Left forelimb (tissue), 1 donor: ENCODE data around the gene TTC16.
A peak's percentile ranks its signal among the peaks of the same experiment; 100 is the strongest.

Experiments
- DNase-seq: peaks from one replicate; pipeline ENCODE4 v3.0.0-alpha.2; 2018; ENCODE audit warnings: low spot score

TTC16 gene

DNA sequence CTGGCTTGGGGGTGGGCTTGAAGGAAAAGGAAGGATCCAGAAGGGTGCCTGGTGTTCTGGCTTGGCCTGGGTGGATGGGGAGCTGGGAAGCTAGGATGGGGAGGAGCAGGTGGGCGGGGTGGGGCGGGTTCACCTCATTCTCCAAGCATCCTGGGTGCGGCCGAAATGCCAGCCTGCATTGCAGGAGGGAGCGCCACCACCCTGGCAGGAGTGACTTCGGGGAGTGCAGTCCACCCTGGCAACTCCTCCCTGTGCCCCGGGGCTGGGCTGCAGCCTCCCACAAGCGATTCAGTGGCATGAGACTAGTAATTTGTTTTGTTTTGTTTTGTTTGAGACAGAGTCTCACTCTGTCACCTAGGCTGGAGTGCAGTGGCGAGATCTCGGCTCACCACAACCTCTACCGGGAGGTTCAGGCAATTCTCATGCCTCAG, 5.5 kb downstream of the TTC16 start:
- DNase-seq: no peak

DNA sequence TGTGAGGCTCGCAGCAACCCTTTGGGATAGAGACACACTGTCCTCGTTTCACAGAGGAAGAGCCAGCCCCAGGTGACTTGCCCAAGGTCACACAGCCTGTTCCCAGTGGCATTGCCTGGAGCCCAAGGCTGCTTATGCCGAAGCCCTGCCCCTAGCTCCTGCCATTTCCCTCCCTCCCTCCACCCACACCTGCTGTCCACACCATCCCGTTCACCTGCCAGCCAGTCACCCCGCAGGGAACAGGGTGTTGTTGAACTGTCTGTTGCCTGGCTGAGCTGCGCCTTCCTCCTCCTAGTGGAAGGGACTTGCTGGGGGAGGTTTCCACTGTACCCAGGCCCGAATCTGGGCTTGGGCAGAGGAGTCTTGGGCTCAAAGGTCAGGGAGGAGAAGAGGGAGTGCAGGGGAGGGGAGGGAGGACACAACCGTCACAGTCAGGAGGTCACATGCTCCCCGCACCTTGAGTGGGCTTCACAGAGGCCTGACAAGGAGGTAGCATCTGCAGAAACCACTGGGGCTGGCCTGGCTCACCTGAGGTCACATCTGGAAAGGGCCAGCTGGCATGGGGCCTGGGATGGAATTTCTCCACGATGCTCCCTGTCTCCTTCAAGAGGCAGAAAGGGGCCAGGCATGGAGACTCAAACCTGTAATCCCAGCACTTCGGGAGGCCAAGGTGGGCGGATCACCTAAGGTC, 6.3 kb downstream of the TTC16 start:
- DNase-seq: no peak

DNA sequence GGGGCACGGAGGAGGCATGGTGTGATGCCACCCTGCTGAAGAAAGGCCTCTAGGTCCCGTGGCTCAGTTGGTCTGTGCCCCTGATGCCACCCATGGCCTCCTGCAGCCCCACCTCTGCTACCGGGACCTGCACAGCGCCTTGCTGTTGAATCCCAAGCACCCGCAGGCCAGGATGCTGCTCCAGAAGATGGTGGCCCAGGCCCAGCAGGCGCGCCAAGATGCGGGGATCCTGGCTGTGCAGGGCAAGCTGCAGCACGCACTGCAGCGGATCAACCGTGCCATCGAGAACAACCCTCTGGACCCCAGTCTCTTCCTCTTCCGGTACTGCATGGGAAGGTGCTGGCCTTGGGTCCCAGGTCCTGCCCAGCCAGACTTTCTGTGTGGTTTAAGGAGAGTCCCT, 7.1 kb downstream of the TTC16 start:
- DNase-seq: no peak

- no peak for DNase-seq
Measured at GRCh38 chr9:127723444-127723843, 7.6 kb downstream of the TTC16 start.

DNA sequence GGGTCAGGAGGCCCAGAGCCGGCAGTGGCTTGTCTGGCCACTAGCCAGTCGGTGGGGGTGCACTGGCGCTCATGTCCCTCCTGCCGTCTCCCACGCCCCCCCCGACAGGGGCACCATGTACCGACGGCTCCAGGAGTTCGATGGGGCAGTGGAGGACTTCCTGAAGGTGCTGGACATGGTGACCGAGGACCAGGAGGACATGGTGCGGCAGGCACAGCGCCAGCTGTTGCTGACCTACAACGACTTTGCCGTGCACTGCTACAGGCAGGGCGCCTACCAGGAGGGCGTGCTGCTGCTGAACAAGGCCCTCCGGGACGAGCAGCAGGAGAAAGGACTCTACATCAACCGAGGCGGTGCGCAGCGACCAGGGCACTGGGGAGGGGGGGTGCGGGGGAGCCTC, 8.1 kb downstream of the TTC16 start:
- no peak for DNase-seq

DNA sequence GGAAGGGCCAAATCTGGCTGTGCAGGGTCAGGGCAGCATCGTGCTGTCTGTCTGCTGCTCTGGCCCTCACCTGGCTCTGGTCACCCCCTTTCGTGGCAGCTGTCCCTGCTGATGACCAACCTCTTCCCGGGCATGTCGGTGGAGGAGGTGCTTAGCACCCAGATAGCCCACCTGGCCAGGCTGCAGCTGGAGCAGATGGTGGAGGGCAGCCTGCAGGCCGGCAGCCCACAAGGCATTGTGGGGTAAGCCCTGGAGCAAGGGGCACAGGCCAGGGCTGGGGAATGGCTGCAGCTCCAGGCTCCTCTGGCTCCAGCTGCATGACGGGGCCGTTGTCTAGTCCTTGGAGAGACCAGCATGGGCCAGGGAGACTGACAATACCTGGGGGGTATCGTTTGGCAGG, 11.0 kb downstream of the TTC16 start:
- no peak for DNase-seq

GRCh38 chr9:127728808-127729207, 12.9 kb downstream of the TTC16 start:
- DNase-seq: no peak

DNA sequence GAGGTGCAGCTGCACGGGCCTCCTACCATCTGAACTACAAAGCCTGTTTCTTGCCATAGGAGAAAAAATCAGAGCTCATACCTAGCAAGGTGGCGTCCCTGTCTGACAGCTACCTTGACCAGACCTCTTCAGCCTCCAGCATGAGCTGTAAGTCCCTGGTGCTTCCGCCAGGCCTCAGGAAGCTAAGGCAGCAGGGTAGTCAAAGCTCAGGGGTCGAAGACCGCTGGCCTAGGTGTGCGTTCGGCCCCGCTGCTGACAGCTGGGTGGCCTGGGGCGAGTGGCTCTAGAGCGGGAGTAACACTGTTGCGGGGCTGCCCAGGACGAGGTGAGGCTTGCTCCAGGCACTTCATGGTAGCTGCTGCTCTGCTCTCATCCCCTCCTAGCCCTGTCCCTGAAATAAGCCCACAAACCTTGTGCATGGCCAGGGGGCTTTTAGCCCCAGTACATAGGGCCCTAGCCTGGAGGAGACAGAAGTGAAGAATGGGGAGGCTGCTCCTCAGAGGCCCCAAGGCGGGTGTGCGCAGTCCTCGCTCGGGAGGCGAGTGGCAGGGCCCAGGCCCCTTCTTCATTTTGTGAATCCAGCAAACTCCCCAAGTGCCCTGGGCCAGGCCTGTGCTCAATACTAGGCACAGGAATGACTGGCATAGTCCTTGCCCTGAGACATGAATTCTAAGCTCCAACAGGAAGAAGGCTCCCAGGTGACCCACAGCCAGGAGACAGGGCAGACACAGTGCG, 13.8 kb downstream of the TTC16 start:
- no peak for DNase-seq

GRCh38 chr9:127730262-127730661, 14.4 kb downstream of the TTC16 start:
- DNase-seq: no peak

GRCh38 chr9:127730799-127731410, 15.0 kb downstream of the TTC16 start:
- DNase-seq: no peak

GRCh38 chr9:127731938-127732337, 16.1 kb downstream of the TTC16 start:
- DNase-seq: no peak

DNA sequence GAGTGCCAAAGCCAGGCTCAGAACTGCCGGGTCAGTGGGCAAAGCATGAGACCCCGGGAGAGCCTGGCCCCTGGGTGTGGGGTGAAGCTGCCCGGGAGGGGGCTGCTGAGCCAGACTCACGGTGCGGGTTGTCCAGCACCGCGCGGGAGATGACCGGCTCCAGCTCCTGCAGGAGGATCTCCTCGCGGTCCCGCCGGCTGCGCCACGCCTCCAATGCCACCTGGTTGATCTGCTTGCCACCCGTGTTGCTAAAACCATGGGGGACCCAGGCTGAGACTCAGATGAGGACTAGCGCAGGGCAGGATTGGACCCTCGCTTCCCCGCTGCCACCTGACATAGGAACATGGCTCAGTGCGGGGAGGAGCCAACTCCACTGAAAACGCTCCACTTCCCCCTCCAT, 16.6 kb downstream of the TTC16 start:
- no peak for DNase-seq

- no peak for DNase-seq
Measured at GRCh38 chr9:127733614-127734013, 17.7 kb downstream of the TTC16 start.

GRCh38 chr9:127734247-127734746, 18.4 kb downstream of the TTC16 start:
- no peak for DNase-seq

DNA sequence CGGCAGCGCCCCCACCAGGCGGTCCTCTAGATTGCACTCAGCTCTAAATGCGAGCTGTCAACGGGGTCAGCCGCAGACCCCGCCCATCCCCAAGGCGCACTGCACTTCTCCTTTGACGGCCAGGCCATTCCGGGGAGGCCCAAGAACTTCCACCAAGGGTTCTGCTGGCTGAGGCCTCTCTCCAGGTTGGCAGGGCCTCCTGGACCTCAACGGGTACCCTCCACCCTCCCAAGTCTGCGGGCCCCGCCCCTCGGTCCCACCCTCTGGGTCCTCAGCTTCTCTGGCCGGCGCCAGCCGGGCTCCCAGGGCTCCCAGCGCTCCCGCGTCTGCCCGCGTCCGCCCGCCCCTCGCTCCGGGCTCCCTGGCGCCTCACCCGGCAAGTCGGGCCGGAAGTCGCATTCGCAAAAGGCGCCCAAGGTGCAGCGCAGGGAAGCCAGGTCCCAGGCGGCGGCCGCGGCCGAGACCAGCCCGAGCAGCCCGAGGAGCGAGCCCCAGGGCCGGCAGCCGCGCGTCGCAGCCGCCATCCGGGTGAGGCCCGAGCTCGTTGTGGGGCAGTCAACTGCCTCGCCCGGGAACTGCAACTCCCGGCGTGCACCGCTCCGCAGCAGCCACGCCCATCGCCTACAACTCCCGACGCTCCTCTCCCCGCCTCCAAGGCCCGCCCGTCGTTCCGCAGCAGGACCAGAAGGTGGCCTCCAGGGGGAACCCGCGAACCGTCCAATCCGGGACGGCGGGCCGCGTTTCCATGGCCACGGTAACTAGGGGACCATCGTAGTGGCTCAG, 19.1 kb downstream of the TTC16 start, which contains the start of gene TOR2A:
Gene TOR2A, minus strand, starts transcription at position 548 of the 783 bp plus-strand sequence. Its CDS starts 24 bp downstream, at position 524.
- DNase-seq: peak; percentile 98

- DNase-seq: no peak
Measured at GRCh38 chr9:127735530-127736185, 19.8 kb downstream of the TTC16 start.

DNA sequence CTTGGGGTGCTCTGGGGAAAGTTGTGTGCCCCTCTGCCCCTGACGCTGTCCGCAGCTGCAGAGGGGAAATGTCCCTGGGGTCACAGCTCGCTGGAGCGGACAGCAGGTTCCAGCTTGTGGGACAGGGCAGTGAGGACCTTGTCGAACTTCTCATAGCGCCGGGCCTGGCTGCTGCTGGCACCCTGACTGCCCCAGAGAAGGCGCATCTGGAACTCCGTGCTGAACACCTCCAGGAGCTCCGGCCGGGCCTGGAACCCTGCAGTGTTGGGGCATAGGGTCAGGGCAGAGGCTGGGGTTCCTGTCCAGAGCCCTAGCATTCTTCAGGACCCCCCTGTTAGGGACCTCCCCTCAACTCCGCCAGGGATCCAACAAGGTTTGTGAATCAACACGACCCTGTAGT, 22.8 kb downstream of the TTC16 start:
- no peak for DNase-seq

GRCh38 chr9:127739614-127740330, 23.9 kb downstream of the TTC16 start:
- DNase-seq: no peak

DNA sequence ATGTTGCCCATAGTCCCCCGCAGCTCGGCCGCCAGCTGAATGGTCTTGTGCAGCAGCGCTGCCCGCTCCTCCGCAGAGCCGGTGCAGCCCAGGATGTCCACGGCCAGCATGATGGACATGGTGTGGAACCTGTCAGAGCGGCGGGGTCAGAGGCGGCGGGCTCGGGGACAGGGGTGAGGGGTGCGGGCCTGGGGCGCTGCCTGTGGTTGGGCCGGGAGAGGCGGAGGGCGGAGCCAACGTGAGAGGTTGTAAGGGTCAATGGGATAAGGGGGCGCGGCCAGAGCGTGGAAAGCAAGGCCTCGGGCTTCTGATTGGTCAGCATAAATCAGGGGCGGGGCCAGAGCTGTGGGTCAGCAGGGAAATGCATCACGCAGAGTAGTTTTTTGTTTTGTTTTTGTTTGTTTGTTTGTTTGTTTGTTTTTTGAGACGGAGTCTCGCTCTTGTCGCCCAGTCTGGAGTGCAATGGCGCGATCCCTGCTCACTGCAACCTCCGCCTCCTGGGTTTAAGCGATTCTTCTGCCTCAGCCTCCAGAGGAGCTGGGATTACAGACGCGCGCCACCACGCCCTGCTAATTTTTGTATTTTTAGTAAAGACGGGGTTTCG, 26.1 kb downstream of the TTC16 start:
- no peak for DNase-seq

DNA sequence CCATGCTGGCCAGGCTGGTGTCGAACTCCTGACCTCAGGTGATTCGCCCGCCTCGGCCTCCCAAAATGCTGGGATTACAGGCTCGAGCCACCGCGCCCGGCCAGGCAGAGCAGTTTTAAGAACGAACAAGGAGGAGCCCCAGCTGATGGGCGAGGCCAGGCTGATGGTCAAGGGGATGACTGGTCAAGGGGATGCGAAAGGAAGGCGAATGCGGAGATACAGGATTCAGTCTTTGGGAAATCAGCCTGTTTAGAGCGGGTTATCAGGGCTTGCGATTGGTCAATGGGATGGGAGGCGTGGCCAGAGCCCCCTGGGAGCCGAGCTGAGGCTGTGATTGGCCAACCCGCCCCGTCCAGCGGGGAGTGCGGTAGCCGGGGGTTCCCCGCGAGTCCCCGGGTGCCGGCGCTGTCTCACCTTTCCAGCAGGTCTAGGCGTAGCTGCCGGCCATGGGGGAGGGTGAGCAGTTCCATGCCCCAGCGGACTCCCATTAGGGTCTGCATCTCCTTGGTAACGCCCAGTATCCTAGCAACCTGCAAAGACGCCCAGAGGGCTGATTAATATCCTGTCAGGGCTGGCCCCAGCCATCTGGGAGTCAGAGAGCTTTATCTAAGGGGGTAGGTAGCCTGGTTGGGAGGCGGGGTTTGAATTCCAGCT, 26.7 kb downstream of the TTC16 start:
- DNase-seq: no peak
